Measurements from ENCODE around the gene BCLAF3.

DNA sequence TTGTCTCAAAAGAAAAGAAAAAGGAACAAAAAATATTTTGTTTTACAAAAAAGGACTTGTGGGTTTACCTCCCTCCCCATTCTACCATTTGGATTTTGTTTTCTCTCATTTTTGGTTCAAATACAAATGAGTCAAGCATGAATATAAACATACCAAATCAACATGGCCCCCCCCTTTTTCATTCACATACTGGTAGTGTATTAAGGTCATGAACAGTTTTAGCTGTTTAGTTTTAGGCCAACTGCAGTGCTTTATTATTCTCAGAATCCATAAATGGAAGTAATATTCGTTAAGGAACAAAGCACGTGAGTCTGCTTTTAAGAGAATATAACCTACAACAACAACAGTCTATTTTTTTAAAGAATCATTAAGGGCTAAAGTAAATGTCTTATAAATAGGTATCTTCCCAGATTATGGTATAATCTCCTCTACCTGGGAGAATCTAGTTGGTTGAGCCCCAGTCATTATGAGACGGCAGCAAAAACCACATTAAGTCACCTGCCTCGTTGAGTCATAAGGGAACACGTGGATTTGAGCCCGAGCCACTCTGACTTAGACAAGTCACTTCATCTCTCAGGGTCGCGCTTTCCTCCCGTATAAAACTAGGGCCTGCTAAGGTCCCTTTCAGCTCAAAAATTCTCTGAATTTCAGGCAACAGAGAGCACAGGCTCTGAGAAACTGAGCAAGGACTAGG, 26.7 kb downstream of the BCLAF3 start:
- TF ChIP-seq POLR2AphosphoS5 (IDR thresholded peaks at IDR 0.05; ENCODE audit: low read depth, low read length) = no peak
- no peak for TF ChIP-seq POLR2A (IDR thresholded peaks at IDR 0.05; ENCODE audit: low read depth, low read length)
